Panc1 (cell line): ENCODE results near the gene INO80D.

ENCODE experiments used
- POLR2AphosphoS5 ChIP-seq: IDR thresholded peaks from 2 replicates; pipeline ENCODE4 v1.6.1; 2012; ENCODE audit warnings: mild to moderate bottlenecking, low read depth, low read length, moderate library complexity
- SIN3A ChIP-seq: IDR thresholded peaks from 2 replicates; pipeline ENCODE4 v1.6.1; 2012; ENCODE audit warnings: low read depth, mild to moderate bottlenecking, low read length, moderate library complexity, borderline replicate concordance; ENCODE audit not compliant: insufficient read depth
- TCF7L2 ChIP-seq: IDR thresholded peaks from 2 replicates; pipeline ENCODE4 v1.6.1; 2011; ENCODE audit warnings: mild to moderate bottlenecking, low read depth, low read length, inconsistent platforms
- TF ChIP-seq, protein P1 (sequence below): fragments of 450-650 bp; IDR thresholded peaks from 2 replicates; pipeline ENCODE4 v1.5.1; 2017; ENCODE audit warnings: mild to moderate bottlenecking
- TF ChIP-seq, protein P2 (sequence below), 2 experiments: IDR thresholded peaks; 2 replicates each; pipeline ENCODE4 v1.6.1; 2011 to 2012; ENCODE audit warnings: low read depth in 2 of 2, control low read depth in 1 of 2, low read length in 1 of 2, mild to moderate bottlenecking in 1 of 2, moderate library complexity in 1 of 2; ENCODE audit not compliant: insufficient read depth in 1 of 2

- TF ChIP-seq, protein P1, sequence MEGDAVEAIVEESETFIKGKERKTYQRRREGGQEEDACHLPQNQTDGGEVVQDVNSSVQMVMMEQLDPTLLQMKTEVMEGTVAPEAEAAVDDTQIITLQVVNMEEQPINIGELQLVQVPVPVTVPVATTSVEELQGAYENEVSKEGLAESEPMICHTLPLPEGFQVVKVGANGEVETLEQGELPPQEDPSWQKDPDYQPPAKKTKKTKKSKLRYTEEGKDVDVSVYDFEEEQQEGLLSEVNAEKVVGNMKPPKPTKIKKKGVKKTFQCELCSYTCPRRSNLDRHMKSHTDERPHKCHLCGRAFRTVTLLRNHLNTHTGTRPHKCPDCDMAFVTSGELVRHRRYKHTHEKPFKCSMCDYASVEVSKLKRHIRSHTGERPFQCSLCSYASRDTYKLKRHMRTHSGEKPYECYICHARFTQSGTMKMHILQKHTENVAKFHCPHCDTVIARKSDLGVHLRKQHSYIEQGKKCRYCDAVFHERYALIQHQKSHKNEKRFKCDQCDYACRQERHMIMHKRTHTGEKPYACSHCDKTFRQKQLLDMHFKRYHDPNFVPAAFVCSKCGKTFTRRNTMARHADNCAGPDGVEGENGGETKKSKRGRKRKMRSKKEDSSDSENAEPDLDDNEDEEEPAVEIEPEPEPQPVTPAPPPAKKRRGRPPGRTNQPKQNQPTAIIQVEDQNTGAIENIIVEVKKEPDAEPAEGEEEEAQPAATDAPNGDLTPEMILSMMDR: no peak
- TF ChIP-seq POLR2AphosphoS5: no peak
- TF ChIP-seq, protein P2, sequence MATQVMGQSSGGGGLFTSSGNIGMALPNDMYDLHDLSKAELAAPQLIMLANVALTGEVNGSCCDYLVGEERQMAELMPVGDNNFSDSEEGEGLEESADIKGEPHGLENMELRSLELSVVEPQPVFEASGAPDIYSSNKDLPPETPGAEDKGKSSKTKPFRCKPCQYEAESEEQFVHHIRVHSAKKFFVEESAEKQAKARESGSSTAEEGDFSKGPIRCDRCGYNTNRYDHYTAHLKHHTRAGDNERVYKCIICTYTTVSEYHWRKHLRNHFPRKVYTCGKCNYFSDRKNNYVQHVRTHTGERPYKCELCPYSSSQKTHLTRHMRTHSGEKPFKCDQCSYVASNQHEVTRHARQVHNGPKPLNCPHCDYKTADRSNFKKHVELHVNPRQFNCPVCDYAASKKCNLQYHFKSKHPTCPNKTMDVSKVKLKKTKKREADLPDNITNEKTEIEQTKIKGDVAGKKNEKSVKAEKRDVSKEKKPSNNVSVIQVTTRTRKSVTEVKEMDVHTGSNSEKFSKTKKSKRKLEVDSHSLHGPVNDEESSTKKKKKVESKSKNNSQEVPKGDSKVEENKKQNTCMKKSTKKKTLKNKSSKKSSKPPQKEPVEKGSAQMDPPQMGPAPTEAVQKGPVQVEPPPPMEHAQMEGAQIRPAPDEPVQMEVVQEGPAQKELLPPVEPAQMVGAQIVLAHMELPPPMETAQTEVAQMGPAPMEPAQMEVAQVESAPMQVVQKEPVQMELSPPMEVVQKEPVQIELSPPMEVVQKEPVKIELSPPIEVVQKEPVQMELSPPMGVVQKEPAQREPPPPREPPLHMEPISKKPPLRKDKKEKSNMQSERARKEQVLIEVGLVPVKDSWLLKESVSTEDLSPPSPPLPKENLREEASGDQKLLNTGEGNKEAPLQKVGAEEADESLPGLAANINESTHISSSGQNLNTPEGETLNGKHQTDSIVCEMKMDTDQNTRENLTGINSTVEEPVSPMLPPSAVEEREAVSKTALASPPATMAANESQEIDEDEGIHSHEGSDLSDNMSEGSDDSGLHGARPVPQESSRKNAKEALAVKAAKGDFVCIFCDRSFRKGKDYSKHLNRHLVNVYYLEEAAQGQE (IDR thresholded peaks at IDR 0.05; ENCODE audit: insufficient read depth in 1 of 2, low read depth in 2 of 2, low read length in 1 of 2): no peak
- TF ChIP-seq TCF7L2: no peak
- TF ChIP-seq SIN3A: no peak
Measured at GRCh38 chr2:206116278-206116677, 30.3 kb upstream of the INO80D start.
